K562 (cell line): ENCODE measurements around the gene NEDD4L. TPM values are rescaled to one million over a fixed set of nuclear protein-coding genes. Genes with fewer than 3 reads are reported as not detected.

Source experiments
- CBX1 ChIP-seq: sonication (generic); IDR thresholded peaks from 2 replicates; pipeline ENCODE4 v1.6.1; 2016; ENCODE audit warnings: antibody characterized with exemption, low read depth, mild to moderate bottlenecking
- CHCHD3 ChIP-seq: fragments of 250-450 bp; sonication (Bioruptor Pico); IDR thresholded peaks from 2 replicates; pipeline ENCODE4 v2.1.2; 2022; ENCODE audit warnings: mild to moderate bottlenecking
- EGR1 ChIP-seq: fragments of 450-650 bp; conservative IDR thresholded peaks from 2 replicates; pipeline ENCODE4 v1.6.1; 2017; ENCODE audit warnings: mild to moderate bottlenecking
- GMEB1 ChIP-seq: fragments of 250-450 bp; sonication (Bioruptor Pico); IDR thresholded peaks from 2 replicates; pipeline ENCODE4 v1.4.0; 2020; ENCODE audit warnings: mild to moderate bottlenecking
- HEY1 ChIP-seq: fragments of 250-450 bp; sonication (Bioruptor Pico); IDR thresholded peaks from 2 replicates; pipeline ENCODE4 v1.5.0; 2020; ENCODE audit warnings: mild to moderate bottlenecking, moderate library complexity, borderline replicate concordance
- IRF9 ChIP-seq: fragments of 450-650 bp; IDR thresholded peaks from 2 replicates; pipeline ENCODE4 v1.6.1; 2016; ENCODE audit warnings: missing biosample characterization, missing genetic modification characterization
- MTA2 ChIP-seq: fragments of 450-650 bp; IDR thresholded peaks from 2 replicates; pipeline ENCODE4 v1.6.1; 2016; ENCODE audit warnings: low read depth
- PBX2 ChIP-seq, 2 experiments: IDR thresholded peaks in 1 of 2; conservative IDR thresholded peaks in 1 of 2; 2 replicates each; pipeline ENCODE4 v1.6.1; 2016; ENCODE audit warnings: low read depth in 2 of 2, mild to moderate bottlenecking in 1 of 2, missing compliant biosample characterization in 1 of 2, missing genetic modification characterization in 1 of 2, moderate library complexity in 1 of 2
- SAFB ChIP-seq: fragments of 200-400 bp; formaldehyde crosslinking; IDR thresholded peaks from 2 replicates; pipeline ENCODE4 v1.6.1; 2017; ENCODE audit warnings: low read depth, low read length, borderline replicate concordance
- polyA plus RNA-seq, 8 experiments: library from polyadenylated mRNA; depleted of rRNA in 4 of 8; stranded (reverse) in 5 of 8; unstranded in 3 of 8; fragments of >200 nt; fragmentation: Nextera tagmentation in 2 of 8; fragmentation: Illumina TruSeq in 1 of 8; extraction: Ambion mirVana in 2 of 8; extraction: Trizol in 1 of 8; gene quantifications; 2 replicates each; pipeline versions ENCODE4 v1.2.1 to v1.2.3, GENCODE V29; 2011 to 2014; ENCODE audit warnings: inconsistent platforms in 1 of 8, missing spikeins in 1 of 8
- total RNA-seq, 7 experiments: library from RNA; depleted of rRNA in 6 of 7; stranded (reverse); fragments of >200 nt in 6 of 7; fragmentation: Illumina TruSeq in 2 of 7; extraction: Trizol in 2 of 7; gene quantifications; 2 replicates each; pipeline versions ENCODE4 v1.2.1 to v1.2.3, GENCODE V29; 2011 to 2021; ENCODE audit warnings: low replicate concordance in 1 of 7
- TF ChIP-seq, protein P1 (sequence below): fragments of 450-650 bp; IDR thresholded peaks from 2 replicates; pipeline ENCODE4 v1.6.1; 2016; ENCODE audit warnings: mild to moderate bottlenecking, moderate library complexity

The NEDD4L gene
- total and polyA plus RNA-seq, 9 of the 15 experiments (the other 6 are each of a cell fraction or from before 2014, with no cell fraction given) = 8.1 to 33.4 (median 19.9) TPM

DNA sequence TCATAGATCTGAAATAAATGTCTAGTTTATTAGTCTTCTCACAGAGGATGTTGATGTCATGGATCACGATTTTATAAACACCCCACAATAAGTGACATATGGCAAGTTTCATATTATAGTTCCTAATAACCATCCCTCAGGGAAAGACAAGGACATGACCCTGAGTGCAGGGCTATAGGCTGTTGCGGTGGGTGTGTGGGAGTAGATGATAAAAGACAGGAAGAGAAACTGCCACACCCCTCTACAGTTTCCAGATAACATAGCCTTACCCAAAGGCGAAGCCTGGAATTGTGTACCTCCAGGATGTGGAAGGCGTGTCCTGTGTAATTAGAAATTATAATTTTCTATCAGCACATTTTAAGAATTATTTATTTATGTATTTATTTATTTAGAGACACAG, 2.4 kb upstream of the NEDD4L start (continued):
- TF ChIP-seq, protein P1, sequence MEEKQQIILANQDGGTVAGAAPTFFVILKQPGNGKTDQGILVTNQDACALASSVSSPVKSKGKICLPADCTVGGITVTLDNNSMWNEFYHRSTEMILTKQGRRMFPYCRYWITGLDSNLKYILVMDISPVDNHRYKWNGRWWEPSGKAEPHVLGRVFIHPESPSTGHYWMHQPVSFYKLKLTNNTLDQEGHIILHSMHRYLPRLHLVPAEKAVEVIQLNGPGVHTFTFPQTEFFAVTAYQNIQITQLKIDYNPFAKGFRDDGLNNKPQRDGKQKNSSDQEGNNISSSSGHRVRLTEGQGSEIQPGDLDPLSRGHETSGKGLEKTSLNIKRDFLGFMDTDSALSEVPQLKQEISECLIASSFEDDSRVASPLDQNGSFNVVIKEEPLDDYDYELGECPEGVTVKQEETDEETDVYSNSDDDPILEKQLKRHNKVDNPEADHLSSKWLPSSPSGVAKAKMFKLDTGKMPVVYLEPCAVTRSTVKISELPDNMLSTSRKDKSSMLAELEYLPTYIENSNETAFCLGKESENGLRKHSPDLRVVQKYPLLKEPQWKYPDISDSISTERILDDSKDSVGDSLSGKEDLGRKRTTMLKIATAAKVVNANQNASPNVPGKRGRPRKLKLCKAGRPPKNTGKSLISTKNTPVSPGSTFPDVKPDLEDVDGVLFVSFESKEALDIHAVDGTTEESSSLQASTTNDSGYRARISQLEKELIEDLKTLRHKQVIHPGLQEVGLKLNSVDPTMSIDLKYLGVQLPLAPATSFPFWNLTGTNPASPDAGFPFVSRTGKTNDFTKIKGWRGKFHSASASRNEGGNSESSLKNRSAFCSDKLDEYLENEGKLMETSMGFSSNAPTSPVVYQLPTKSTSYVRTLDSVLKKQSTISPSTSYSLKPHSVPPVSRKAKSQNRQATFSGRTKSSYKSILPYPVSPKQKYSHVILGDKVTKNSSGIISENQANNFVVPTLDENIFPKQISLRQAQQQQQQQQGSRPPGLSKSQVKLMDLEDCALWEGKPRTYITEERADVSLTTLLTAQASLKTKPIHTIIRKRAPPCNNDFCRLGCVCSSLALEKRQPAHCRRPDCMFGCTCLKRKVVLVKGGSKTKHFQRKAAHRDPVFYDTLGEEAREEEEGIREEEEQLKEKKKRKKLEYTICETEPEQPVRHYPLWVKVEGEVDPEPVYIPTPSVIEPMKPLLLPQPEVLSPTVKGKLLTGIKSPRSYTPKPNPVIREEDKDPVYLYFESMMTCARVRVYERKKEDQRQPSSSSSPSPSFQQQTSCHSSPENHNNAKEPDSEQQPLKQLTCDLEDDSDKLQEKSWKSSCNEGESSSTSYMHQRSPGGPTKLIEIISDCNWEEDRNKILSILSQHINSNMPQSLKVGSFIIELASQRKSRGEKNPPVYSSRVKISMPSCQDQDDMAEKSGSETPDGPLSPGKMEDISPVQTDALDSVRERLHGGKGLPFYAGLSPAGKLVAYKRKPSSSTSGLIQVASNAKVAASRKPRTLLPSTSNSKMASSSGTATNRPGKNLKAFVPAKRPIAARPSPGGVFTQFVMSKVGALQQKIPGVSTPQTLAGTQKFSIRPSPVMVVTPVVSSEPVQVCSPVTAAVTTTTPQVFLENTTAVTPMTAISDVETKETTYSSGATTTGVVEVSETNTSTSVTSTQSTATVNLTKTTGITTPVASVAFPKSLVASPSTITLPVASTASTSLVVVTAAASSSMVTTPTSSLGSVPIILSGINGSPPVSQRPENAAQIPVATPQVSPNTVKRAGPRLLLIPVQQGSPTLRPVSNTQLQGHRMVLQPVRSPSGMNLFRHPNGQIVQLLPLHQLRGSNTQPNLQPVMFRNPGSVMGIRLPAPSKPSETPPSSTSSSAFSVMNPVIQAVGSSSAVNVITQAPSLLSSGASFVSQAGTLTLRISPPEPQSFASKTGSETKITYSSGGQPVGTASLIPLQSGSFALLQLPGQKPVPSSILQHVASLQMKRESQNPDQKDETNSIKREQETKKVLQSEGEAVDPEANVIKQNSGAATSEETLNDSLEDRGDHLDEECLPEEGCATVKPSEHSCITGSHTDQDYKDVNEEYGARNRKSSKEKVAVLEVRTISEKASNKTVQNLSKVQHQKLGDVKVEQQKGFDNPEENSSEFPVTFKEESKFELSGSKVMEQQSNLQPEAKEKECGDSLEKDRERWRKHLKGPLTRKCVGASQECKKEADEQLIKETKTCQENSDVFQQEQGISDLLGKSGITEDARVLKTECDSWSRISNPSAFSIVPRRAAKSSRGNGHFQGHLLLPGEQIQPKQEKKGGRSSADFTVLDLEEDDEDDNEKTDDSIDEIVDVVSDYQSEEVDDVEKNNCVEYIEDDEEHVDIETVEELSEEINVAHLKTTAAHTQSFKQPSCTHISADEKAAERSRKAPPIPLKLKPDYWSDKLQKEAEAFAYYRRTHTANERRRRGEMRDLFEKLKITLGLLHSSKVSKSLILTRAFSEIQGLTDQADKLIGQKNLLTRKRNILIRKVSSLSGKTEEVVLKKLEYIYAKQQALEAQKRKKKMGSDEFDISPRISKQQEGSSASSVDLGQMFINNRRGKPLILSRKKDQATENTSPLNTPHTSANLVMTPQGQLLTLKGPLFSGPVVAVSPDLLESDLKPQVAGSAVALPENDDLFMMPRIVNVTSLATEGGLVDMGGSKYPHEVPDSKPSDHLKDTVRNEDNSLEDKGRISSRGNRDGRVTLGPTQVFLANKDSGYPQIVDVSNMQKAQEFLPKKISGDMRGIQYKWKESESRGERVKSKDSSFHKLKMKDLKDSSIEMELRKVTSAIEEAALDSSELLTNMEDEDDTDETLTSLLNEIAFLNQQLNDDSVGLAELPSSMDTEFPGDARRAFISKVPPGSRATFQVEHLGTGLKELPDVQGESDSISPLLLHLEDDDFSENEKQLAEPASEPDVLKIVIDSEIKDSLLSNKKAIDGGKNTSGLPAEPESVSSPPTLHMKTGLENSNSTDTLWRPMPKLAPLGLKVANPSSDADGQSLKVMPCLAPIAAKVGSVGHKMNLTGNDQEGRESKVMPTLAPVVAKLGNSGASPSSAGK = no peak
- no peak for TF ChIP-seq HEY1 (CRISPR knock-in tag)
- TF ChIP-seq SAFB = no peak
- no peak for TF ChIP-seq CBX1
- peak; percentile 84 for TF ChIP-seq EGR1
- no peak for TF ChIP-seq MTA2
- no peak for TF ChIP-seq GMEB1 (CRISPR knock-in tag)
- no peak for TF ChIP-seq CHCHD3
- TF ChIP-seq IRF9 (tag) = no peak
- no peak for TF ChIP-seq PBX2 (CRISPR knock-in tag; IDR thresholded peaks at IDR 0.05; ENCODE audit: low read depth)
- TF ChIP-seq PBX2 (tag; conservative IDR thresholded peaks at IDR 0.05; ENCODE audit: low read depth) = peak; percentile 33; the same call in 1 of the 2 replicates
